Measurements from ENCODE around the gene OR1F1.
"Not testable (repeated sequence)": the region's sequence is repeated elsewhere in the genome, so short reads cannot be mapped to it uniquely, and the experiment has no call there.

DNA sequence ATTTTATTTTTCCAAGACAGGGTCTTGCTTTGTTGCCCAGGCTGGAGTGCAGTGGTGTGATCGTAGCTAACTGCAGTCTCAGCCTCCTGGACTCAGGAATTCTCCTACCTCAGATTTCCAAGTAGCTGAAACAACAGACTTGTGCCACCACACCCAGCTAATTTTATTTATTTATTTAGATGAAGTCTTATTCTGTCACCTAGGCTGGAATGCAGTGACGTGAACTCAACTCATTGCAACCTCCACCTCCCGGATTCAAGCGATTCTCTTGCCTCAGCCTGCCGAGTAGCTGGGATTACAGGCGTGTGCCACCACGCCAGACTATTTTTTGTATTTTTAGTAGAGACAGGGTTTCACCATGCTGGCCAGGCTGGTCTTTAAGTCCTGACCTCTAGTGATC lies 19.3 kb upstream of the OR1F1 start:
- not testable (repeated sequence) for TF ChIP-seq CTCF (IDR thresholded peaks at IDR 0.05); POLR2A (IDR thresholded peaks at IDR 0.05; ENCODE audit: low read depth); POLR2AphosphoS5 (IDR thresholded peaks at IDR 0.05); EP300 (IDR thresholded peaks at IDR 0.05)

Data from esophagus muscularis mucosa (tissue), 4 donors.